GM13976 (cell line): ENCODE measurements around the gene COL6A1.
"Not testable (repeated sequence)": the region's sequence is repeated elsewhere in the genome, so short reads cannot be mapped to it uniquely, and the experiment has no call there.

Source experiments
- DNase-seq: peaks from one replicate; pipeline ENCODE4 v3.0.0; 2012; ENCODE audit warnings: low spot score
- CTCF ChIP-seq: IDR thresholded peaks from 2 replicates; pipeline ENCODE4 v1.5.1; 2012; ENCODE audit warnings: borderline replicate concordance, mild to moderate bottlenecking; ENCODE audit not compliant: insufficient read depth; ENCODE audit errors: extremely low read depth, missing control alignments, control extremely low read depth
- in situ Hi-C: fragments of 300-500 bp; cut with MboI; formaldehyde crosslinking; loops from one replicate; pipeline ENCODE4 v1.12.0; 2022; ENCODE audit warnings: low sequenced_read_pairs, mixed read lengths, inconsistent platforms; ENCODE audit not compliant: unreplicated experiment

The COL6A1 gene

DNA sequence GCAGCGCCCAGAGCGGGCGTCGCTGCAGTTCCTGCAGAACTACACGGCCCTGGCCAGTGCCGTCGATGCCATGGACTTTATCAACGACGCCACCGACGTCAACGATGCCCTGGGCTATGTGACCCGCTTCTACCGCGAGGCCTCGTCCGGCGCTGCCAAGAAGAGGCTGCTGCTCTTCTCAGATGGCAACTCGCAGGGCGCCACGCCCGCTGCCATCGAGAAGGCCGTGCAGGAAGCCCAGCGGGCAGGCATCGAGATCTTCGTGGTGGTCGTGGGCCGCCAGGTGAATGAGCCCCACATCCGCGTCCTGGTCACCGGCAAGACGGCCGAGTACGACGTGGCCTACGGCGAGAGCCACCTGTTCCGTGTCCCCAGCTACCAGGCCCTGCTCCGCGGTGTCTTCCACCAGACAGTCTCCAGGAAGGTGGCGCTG is 22.0 kb downstream of the COL6A1 start:
- TF ChIP-seq CTCF, result no peak
- in situ Hi-C loops, result no loop called here
- DNase-seq, result no peak

GRCh38 chr21:46004168-46004861 is 22.7 kb downstream of the COL6A1 start:
- no peak for DNase-seq
- TF ChIP-seq CTCF, result no peak
- in situ Hi-C loops, result no loop called here

DNA sequence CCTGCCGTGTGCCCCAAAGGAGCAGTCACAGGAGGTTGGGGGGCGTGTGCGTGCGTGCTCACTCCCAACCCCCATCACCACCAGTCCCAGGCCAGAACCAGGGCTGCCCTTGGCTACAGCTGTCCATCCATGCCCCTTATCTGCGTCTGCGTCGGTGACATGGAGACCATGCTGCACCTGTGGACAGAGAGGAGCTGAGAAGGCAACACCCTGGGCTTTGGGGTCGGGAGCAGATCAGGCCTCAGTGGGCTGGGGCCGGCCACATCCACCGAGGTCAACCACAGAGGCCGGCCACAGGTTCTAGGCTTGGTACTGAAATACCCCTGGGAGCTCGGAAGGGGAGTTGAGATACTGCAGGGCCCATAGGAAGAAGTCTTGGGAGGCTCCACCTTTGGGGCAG is 23.5 kb downstream of the COL6A1 start:
- no peak for TF ChIP-seq CTCF
- DNase-seq, result peak; percentile 23
- in situ Hi-C loops, result no loop called here

DNA sequence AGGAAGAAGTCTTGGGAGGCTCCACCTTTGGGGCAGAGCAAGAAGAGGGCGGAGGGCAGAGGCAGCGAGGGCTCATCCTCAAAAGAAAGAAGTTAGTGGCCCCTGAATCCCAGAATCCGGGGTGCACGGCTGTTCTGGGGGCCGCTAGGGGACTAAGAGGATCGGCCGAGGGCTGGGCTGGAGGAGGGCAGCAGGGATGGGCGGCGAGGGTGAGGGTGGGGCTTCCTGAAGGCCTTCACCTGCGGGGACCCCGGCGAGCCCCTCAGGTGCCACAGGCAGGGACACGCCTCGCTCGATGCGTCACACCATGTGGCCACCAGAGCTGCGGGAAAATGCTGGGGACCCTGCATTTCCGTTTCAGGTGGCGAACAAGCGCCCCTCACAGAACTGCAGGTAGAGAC is 23.9 kb downstream of the COL6A1 start:
- in situ Hi-C loops, result no loop called here
- TF ChIP-seq CTCF, result no peak
- DNase-seq, result peak; percentile 25

DNA sequence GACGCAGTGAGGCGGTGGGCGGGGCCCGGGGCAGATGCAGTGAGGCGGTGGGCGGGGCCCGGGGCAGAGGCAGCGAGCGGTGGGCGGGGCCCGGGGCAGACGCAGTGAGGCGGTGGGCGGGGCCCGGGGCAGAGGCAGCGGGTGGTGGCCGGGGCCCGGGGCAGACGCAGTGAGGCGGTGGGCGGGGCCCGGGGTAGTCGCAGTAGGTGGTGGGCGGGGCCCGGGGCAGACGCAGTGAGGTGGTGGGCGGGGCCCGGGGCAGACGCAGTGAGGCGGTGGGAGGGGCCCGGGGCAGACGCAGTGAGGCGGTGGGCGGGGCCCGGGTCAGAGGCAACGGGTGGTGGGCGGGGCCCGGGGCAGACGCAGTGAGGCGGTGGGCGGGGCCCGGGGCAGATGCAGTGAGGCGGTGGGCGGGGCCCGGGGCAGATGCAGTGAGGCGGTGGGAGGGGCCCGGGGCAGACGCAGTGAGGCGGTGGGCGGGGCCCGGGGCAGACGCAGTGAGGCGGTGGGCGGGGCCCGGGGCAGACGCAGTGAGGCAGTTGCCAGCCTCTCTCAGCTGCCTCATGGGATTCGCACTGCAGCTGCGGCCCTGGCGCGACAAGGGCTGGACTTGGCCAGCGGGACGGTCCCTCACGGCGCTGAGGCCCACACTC is 24.4 kb downstream of the COL6A1 start:
- in situ Hi-C loops, DNase-seq: not testable (repeated sequence)

DNA sequence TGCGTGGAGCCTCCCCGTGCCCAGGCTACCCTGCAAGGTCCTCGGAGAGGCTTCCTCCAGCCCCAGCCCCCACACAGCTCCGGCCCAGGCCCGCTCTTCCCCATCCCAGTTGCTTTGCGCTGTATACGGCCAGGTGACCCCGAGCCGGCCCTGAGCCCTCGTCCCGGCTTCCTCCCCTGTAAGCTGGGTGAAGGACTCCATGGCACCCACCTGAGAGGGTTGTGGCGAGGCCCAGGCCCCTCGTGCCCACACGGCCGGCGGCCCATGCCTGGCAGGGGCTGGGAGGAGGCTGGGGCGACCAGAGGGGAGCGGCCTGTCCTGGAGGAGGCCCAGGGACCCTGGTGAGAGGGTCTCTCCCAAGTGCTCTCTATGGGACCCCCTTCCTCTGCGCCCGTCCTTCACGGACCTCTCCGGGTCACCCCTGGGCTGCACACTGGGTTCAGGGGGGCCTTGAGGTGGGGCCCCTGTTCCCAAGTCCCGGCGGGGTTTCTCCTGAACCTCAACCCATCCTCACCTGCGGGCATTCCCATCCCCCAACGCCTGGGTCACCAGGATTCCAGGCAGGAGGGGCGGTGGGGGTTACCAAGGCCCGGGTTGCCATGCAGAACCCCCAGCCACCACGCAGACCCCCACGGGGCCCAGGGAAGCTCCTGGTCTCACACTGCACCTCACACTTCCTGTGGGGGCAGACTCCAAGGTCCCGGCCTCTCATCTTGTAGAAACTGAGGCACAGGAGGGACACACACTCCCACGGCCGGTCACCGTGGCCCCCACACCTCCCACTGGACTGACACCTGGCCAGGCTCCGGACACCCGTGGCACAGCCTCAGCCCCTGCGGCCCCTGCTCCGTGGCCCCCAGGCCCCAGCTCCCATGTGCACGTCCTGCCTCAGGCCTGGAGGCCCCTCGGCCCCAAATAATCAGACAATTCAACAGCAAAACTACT is 25.2 kb downstream of the COL6A1 start:
- no peak for TF ChIP-seq CTCF
- in situ Hi-C loops, result no loop called here
- peak; percentile 30 for DNase-seq
